ENCODE results near the gene BMX.

The BMX gene

GRCh38 chrX:15498741-15499140 is 1.9 kb upstream of the BMX start:
- no peaks in the 10 kb centered on the region for H3K9me3 Mint-ChIP-seq
- H3K4me1 Mint-ChIP-seq: peaks cover 6% of the 10 kb centered on the region
- H3K27ac Mint-ChIP-seq: no peak overlapping the region
- TF ChIP-seq, protein P1, sequence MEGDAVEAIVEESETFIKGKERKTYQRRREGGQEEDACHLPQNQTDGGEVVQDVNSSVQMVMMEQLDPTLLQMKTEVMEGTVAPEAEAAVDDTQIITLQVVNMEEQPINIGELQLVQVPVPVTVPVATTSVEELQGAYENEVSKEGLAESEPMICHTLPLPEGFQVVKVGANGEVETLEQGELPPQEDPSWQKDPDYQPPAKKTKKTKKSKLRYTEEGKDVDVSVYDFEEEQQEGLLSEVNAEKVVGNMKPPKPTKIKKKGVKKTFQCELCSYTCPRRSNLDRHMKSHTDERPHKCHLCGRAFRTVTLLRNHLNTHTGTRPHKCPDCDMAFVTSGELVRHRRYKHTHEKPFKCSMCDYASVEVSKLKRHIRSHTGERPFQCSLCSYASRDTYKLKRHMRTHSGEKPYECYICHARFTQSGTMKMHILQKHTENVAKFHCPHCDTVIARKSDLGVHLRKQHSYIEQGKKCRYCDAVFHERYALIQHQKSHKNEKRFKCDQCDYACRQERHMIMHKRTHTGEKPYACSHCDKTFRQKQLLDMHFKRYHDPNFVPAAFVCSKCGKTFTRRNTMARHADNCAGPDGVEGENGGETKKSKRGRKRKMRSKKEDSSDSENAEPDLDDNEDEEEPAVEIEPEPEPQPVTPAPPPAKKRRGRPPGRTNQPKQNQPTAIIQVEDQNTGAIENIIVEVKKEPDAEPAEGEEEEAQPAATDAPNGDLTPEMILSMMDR (IDR thresholded peaks at IDR 0.05): no peak
- H3K27me3 Mint-ChIP-seq (ENCODE audit: low read depth, poor library complexity): peaks cover 7% of the 10 kb centered on the region
- no peak overlapping the region for H3K4me3 Mint-ChIP-seq
- DNase-seq: no peak
- H3K36me3 Mint-ChIP-seq (ENCODE audit: low read depth): no peaks in the 10 kb centered on the region

- H3K27me3 Mint-ChIP-seq (ENCODE audit: low read depth, poor library complexity): peaks cover 5% of the 10 kb centered on the region
- no peaks in the 10 kb centered on the region for H3K9me3 Mint-ChIP-seq
- no peak for DNase-seq
- H3K4me3 Mint-ChIP-seq: no peak overlapping the region
- TF ChIP-seq, protein P1 (IDR thresholded peaks at IDR 0.05): no peak
- peaks cover 5% of the 10 kb centered on the region for H3K4me1 Mint-ChIP-seq
- no peaks in the 10 kb centered on the region for H3K36me3 Mint-ChIP-seq (ENCODE audit: low read depth)
- no peak overlapping the region for H3K27ac Mint-ChIP-seq
Measured at GRCh38 chrX:15499976-15500375, 631 bp upstream of the BMX start.

GRCh38 chrX:15501506-15501905 is 899 bp downstream of the BMX start:
- H3K4me3 Mint-ChIP-seq: no peak overlapping the region
- H3K36me3 Mint-ChIP-seq (ENCODE audit: low read depth): no peaks in the 10 kb centered on the region
- TF ChIP-seq, protein P1 (IDR thresholded peaks at IDR 0.05): no peak
- DNase-seq: no peak
- no peak overlapping the region for H3K27ac Mint-ChIP-seq
- no peaks in the 10 kb centered on the region for H3K9me3 Mint-ChIP-seq
- H3K4me1 Mint-ChIP-seq: peaks cover 5% of the 10 kb centered on the region
- peaks cover 4% of the 10 kb centered on the region for H3K27me3 Mint-ChIP-seq (ENCODE audit: low read depth, poor library complexity)

DNA sequence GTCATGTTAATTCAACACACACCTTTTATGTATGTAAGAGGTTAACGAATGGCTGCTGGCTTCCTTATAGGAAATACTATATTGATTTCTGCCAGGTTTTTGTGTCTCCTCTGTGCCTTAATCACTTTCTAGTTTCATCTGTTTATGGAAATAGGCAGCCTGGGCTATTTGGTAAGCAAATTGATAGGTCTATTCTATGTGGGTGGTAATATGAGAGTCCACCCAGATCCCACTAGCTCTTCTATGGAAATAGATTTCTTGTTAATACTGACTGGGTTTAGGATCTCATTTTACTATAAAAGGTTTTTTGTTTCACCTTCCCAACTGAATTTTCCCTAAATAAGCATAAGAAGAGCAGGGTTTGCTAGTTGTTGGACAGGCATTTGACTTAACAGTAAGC is 4.1 kb downstream of the BMX start:
- Mint-ChIP-seq H3K27me3 (ENCODE audit: low read depth, poor library complexity) (peaks cover 4% of the 10 kb centered on the region), H3K27ac (no peak overlapping the region), H3K4me3 (no peak overlapping the region), H3K9me3 (no peaks in the 10 kb centered on the region), H3K4me1 (no peaks in the 10 kb centered on the region), H3K36me3 (ENCODE audit: low read depth) (no peaks in the 10 kb centered on the region)
- no peak for DNase-seq
- TF ChIP-seq, protein P1 (IDR thresholded peaks at IDR 0.05): no peak

DNA sequence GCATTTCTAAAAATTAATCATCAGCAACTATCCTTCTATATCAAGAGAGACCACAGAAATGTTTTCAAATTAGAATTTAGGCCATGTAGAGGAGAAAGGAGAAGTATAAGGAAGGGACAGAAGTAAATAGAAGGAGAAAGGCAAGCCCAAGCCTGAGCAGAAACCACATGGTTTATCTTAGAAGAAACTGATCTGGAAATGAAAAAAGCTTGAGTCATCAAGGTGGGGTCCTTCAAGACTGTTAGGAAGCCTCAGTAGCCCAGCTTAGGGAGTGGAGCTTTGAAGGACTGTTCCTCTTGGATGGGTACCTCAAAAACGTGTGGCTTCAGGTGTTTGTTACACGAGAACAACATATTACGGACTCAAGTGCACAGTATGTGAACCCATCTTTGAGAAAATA is 4.5 kb downstream of the BMX start:
- Mint-ChIP-seq H3K4me3 (no peak overlapping the region), H3K4me1 (no peaks in the 10 kb centered on the region), H3K36me3 (ENCODE audit: low read depth) (no peaks in the 10 kb centered on the region), H3K27me3 (ENCODE audit: low read depth, poor library complexity) (peaks cover 4% of the 10 kb centered on the region), H3K9me3 (no peaks in the 10 kb centered on the region), H3K27ac (no peak overlapping the region)
- TF ChIP-seq, protein P1 (IDR thresholded peaks at IDR 0.05): no peak
- DNase-seq: no peak

DNA sequence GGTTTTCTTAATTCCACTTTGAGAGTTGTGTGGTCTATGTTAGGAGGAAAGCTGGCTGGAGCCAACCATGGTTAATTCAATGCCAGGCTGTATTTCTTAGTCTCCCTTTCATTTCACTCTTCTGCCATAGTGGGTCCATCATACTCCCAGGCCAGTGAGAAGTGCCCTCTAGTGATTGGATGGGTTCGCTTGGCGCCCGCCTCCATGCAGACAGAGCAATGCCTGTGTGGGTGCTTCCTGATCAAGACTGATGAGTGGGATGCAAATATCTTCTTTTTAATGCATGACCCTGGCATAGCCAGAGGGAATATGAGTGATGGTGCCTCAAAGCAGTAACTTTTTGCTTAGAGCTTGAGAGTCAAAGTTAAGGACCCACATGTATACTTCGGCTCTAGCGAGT is 6.4 kb downstream of the BMX start:
- no peak overlapping the region for H3K27ac Mint-ChIP-seq
- DNase-seq: no peak
- TF ChIP-seq, protein P1 (IDR thresholded peaks at IDR 0.05): no peak
- H3K27me3 Mint-ChIP-seq (ENCODE audit: low read depth, poor library complexity): peaks cover 4% of the 10 kb centered on the region
- no peaks in the 10 kb centered on the region for H3K36me3 Mint-ChIP-seq (ENCODE audit: low read depth)
- no peaks in the 10 kb centered on the region for H3K4me1 Mint-ChIP-seq
- no peaks in the 10 kb centered on the region for H3K9me3 Mint-ChIP-seq
- H3K4me3 Mint-ChIP-seq: no peak overlapping the region

Measured in nephron progenitor cell (in vitro differentiated cells).